ENCODE measurements around the gene OR14C36. TPM values are rescaled to one million over a fixed set of nuclear protein-coding genes. Genes with fewer than 3 reads are reported as not detected.

The OR14C36 gene
- total and polyA plus RNA-seq, 2 of the 8 experiments (the other 6 are each of a cell fraction or from before 2014, with no cell fraction given): not detected

- TF ChIP-seq E2F6 (IDR thresholded peaks at IDR 0.05) (no peak), BACH1 (IDR thresholded peaks at IDR 0.05; ENCODE audit: low read length) (no peak), RNF2 (IDR thresholded peaks at IDR 0.05; ENCODE audit: borderline replicate concordance, low read depth, low read length, missing control alignments, poor library complexity, severe bottlenecking) (no peak), SAP30 (IDR thresholded peaks at IDR 0.05; ENCODE audit: insufficient read depth, insufficient replicate concordance, low read length) (no peak), BRCA1 (IDR thresholded peaks at IDR 0.05; ENCODE audit: low read depth, low read length) (no peak), FOSL1 (IDR thresholded peaks at IDR 0.05; ENCODE audit: insufficient read depth, low read depth, low read length) (no peak)
Measured at GRCh38 chr1:248361121-248361715, 12.6 kb downstream of the OR14C36 start, which contains the start of gene OR2T4 (continued).

Data from H1 (cell line).